Testis (tissue), 2 donors: ENCODE measurements around the gene IFNE.

Experiments used
- CTCF ChIP-seq, 3 experiments: fragments of 450-650 bp in 2 of 3; fragments of 200-600 bp in 1 of 3; sonication (generic) in 1 of 3; IDR thresholded peaks; one replicate each; pipeline ENCODE4 v1.5.1; 2016 to 2019; ENCODE audit warnings: antibody characterized with exemption in 3 of 3, mild to moderate bottlenecking in 2 of 3, moderate library complexity in 1 of 3
- POLR2A ChIP-seq: fragments of 450-650 bp; IDR thresholded peaks from one replicate; pipeline ENCODE4 v1.6.1; 2017; ENCODE audit warnings: antibody characterized with exemption, mild to moderate bottlenecking, moderate library complexity

GRCh38 chr9:21440139-21440538, 42.0 kb downstream of the IFNE start, which contains the start of gene IFNA1:
- TF ChIP-seq CTCF (IDR thresholded peaks at IDR 0.05) (no peak), POLR2A (no peak)
